Right lobe of liver (tissue), 4 donors: ENCODE data around the gene STAC.

ENCODE experiments used
- POLR2A ChIP-seq: fragments of 450-650 bp; IDR thresholded peaks from one replicate; pipeline ENCODE4 v1.6.1; 2017; ENCODE audit warnings: antibody characterized with exemption, mild to moderate bottlenecking
- TF ChIP-seq, protein P1 (sequence below), 4 donors: fragments of 200-600 bp in 3 of 4; fragments of 450-650 bp in 1 of 4; IDR thresholded peaks; one replicate each; pipeline versions ENCODE4 v1.5.1 to v1.8.0; 2016 to 2022; ENCODE audit warnings: antibody characterized with exemption in 4 of 4, mild to moderate bottlenecking in 2 of 4
- donor health status: DM: no; HTN: no; CAD: no.
- donor health status: DM: no; HTN: no; CAD: no.
- donor health status: DM: no; HTN: yes; CAD: no.

GRCh38 chr3:36476286-36476942, 96.1 kb downstream of the STAC start:
- TF ChIP-seq, protein P1, sequence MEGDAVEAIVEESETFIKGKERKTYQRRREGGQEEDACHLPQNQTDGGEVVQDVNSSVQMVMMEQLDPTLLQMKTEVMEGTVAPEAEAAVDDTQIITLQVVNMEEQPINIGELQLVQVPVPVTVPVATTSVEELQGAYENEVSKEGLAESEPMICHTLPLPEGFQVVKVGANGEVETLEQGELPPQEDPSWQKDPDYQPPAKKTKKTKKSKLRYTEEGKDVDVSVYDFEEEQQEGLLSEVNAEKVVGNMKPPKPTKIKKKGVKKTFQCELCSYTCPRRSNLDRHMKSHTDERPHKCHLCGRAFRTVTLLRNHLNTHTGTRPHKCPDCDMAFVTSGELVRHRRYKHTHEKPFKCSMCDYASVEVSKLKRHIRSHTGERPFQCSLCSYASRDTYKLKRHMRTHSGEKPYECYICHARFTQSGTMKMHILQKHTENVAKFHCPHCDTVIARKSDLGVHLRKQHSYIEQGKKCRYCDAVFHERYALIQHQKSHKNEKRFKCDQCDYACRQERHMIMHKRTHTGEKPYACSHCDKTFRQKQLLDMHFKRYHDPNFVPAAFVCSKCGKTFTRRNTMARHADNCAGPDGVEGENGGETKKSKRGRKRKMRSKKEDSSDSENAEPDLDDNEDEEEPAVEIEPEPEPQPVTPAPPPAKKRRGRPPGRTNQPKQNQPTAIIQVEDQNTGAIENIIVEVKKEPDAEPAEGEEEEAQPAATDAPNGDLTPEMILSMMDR (IDR thresholded peaks at IDR 0.05): no peak
- no peak for TF ChIP-seq POLR2A
